H1 (cell line): ENCODE data around the gene SYT17. TPM values are rescaled to one million over a fixed set of nuclear protein-coding genes. Genes with fewer than 3 reads are reported as not detected.

ENCODE experiments used
- CTCF ChIA-PET: fragments of 300-600 bp; sonication (Branson Sonifier 250); formaldehyde crosslinking; loops from one replicate; lab custom pipeline; 2021; ENCODE audit not compliant: partially characterized antibody; lab: Charles Lee
- POLR2A ChIA-PET: fragments of 300-600 bp; sonication (Branson Sonifier 250); formaldehyde crosslinking; loops from one replicate; lab custom pipeline; 2021; ENCODE audit warnings: inconsistent platforms; ENCODE audit not compliant: partially characterized antibody; lab: Charles Lee
- DNase-seq, 2 experiments: peaks; one replicate each; pipeline versions ENCODE4 v3.0.0 to v3.0.0-alpha.2; 2010 to 2022; ENCODE audit warnings: low spot score in 2 of 2, low read depth in 1 of 2, mixed read lengths in 1 of 2
- FAIRE-seq: peaks from 2 replicates; lab custom pipeline; 2011; peaks lifted over from hg19 to GRCh38; lab: Jason Lieb, UNC
- H2AFZ ChIP-seq: 2 replicates; pipeline ENCODE4 v1.8.1; 2012; ENCODE audit warnings: low read length, inconsistent platforms
- H2AK5ac ChIP-seq: 2 replicates; pipeline ENCODE4 v1.6.1; 2013; ENCODE audit warnings: low read depth, low read length
- H2BK120ac ChIP-seq: replicated peaks from 2 replicates; pipeline ENCODE3; 2013; ENCODE audit warnings: low read depth, low read length, inconsistent platforms
- H2BK12ac ChIP-seq: 2 replicates; pipeline ENCODE4 v1.6.1; 2013; ENCODE audit warnings: low read depth, low read length
- H2BK15ac ChIP-seq: 2 replicates; pipeline ENCODE4 v1.6.1; 2013; ENCODE audit warnings: low read length
- H2BK20ac ChIP-seq: 2 replicates; pipeline ENCODE4 v1.6.1; 2013; ENCODE audit warnings: low read length
- H2BK5ac ChIP-seq: 2 replicates; pipeline ENCODE4 v1.6.1; 2013; ENCODE audit warnings: low read depth, low read length
- H3K14ac ChIP-seq: 2 replicates; pipeline ENCODE4 v1.6.1; 2013; ENCODE audit warnings: inconsistent platforms; ENCODE audit not compliant: insufficient read length
- H3K18ac ChIP-seq: 2 replicates; pipeline ENCODE4 v1.6.1; 2013; ENCODE audit warnings: low read length; ENCODE audit errors: extremely low read depth
- H3K23ac ChIP-seq: 2 replicates; pipeline ENCODE4 v1.6.1; 2013; ENCODE audit warnings: inconsistent platforms; ENCODE audit not compliant: insufficient read length
- H3K23me2 ChIP-seq: 2 replicates; pipeline ENCODE4 v1.6.1; 2013; ENCODE audit warnings: low read depth, low read length
- H3K27ac ChIP-seq: 2 replicates; pipeline ENCODE4 v1.6.1; 2011; ENCODE audit warnings: low read depth, low read length, inconsistent platforms
- H3K27me3 ChIP-seq, 4 experiments: replicated peaks in 1 of 4; 1 replicate in 1 of 4; 2 replicates in 3 of 4; pipeline versions ENCODE4 v1.6.1 to v1.8.1; 2011 to 2013; ENCODE audit warnings: low read length in 3 of 4, mild to moderate bottlenecking in 3 of 4, inconsistent platforms in 2 of 4, mixed read lengths in 2 of 4, moderate library complexity in 1 of 4; ENCODE audit not compliant: control insufficient read depth in 3 of 4, insufficient read depth in 3 of 4; ENCODE audit errors: extremely low read depth in 1 of 4
- H3K36me3 ChIP-seq, 4 experiments: 2 replicates each; pipeline versions ENCODE4 v1.6.1 to v1.8.1; 2011 to 2013; ENCODE audit warnings: mild to moderate bottlenecking in 4 of 4, low read length in 3 of 4, moderate library complexity in 2 of 4, control low read depth in 1 of 4, inconsistent platforms in 1 of 4; ENCODE audit not compliant: insufficient read depth in 4 of 4, control insufficient read depth in 2 of 4
- H3K4ac ChIP-seq: replicated peaks from 2 replicates; pipeline ENCODE3; 2013; ENCODE audit warnings: low read length, low read depth, mixed read lengths, inconsistent platforms; ENCODE audit not compliant: insufficient read length
- H3K4me1 ChIP-seq, 4 experiments: replicated peaks in 1 of 4; 1 replicate in 1 of 4; 2 replicates in 3 of 4; pipeline versions ENCODE4 v1.6.1 to v1.8.1; 2011 to 2013; ENCODE audit warnings: low read length in 3 of 4, inconsistent platforms in 2 of 4, mixed read lengths in 1 of 4; ENCODE audit not compliant: insufficient read depth in 4 of 4, control insufficient read depth in 3 of 4
- H3K4me2 ChIP-seq, 2 experiments: 2 replicates each; pipeline versions ENCODE4 v1.6.1 to v1.8.1; 2011 to 2013; ENCODE audit warnings: low read depth in 2 of 2, low read length in 2 of 2, control low read depth in 1 of 2, inconsistent platforms in 1 of 2, mild to moderate bottlenecking in 1 of 2; ENCODE audit not compliant: insufficient read depth in 1 of 2
- H3K4me3 ChIP-seq, 4 experiments: fragments of 200-600, 300-600 bp in 1 of 4; sonication (generic), shearing (Covaris generic), sonication (Bioruptor Twin) in 1 of 4; 2 replicates each; pipeline versions ENCODE4 v1.5.1 to v1.8.1; 2011 to 2016; ENCODE audit warnings: low read length in 4 of 4, low read depth in 3 of 4, control low read depth in 2 of 4, inconsistent platforms in 2 of 4, mild to moderate bottlenecking in 2 of 4, mixed read lengths in 1 of 4, moderate library complexity in 1 of 4; ENCODE audit not compliant: insufficient read depth in 2 of 4; ENCODE audit errors: extremely low read depth in 1 of 4
- H3K56ac ChIP-seq: replicated peaks from 2 replicates; pipeline ENCODE3; 2013; ENCODE audit warnings: low read depth, mild to moderate bottlenecking, mixed read lengths, low read length, inconsistent platforms; ENCODE audit not compliant: insufficient read length
- H3K79me1 ChIP-seq: 2 replicates; pipeline ENCODE4 v1.6.1; 2013; ENCODE audit warnings: low read depth, low read length, control low read depth
- H3K79me2 ChIP-seq, 2 experiments: 2 replicates each; pipeline versions ENCODE4 v1.6.1 to v1.8.1; 2012 to 2013; ENCODE audit warnings: low read length in 2 of 2, mild to moderate bottlenecking in 2 of 2, inconsistent platforms in 1 of 2; ENCODE audit not compliant: insufficient read depth in 2 of 2, control insufficient read depth in 1 of 2
- H3K9ac ChIP-seq, 4 experiments: replicated peaks in 1 of 4; 1 replicate in 1 of 4; 2 replicates in 3 of 4; pipeline versions ENCODE4 v1.6.1 to v1.8.1; 2011 to 2013; ENCODE audit warnings: low read depth in 3 of 4, low read length in 3 of 4, control low read depth in 2 of 4, mild to moderate bottlenecking in 2 of 4, moderate library complexity in 2 of 4, inconsistent platforms in 1 of 4; ENCODE audit errors: extremely low read depth in 1 of 4
- H3K9me3 ChIP-seq, 2 experiments: 2 replicates each; pipeline versions ENCODE4 v1.6.1 to v1.8.1; 2012 to 2013; ENCODE audit warnings: mild to moderate bottlenecking in 2 of 2, moderate library complexity in 2 of 2, control low read depth in 1 of 2, inconsistent platforms in 1 of 2, low read depth in 1 of 2, low read length in 1 of 2, mixed read lengths in 1 of 2; ENCODE audit not compliant: insufficient read depth in 2 of 2
- H4K20me1 ChIP-seq, 2 experiments: replicated peaks in 1 of 2; 2 replicates each; pipeline versions ENCODE3 to v1.8.1; 2011 to 2013; ENCODE audit warnings: inconsistent platforms in 2 of 2, low read length in 2 of 2, mild to moderate bottlenecking in 1 of 2; ENCODE audit not compliant: insufficient read depth in 2 of 2, control insufficient read depth in 1 of 2
- H4K5ac ChIP-seq: 2 replicates; pipeline ENCODE4 v1.6.1; 2013; ENCODE audit warnings: low read length, low read depth, mixed read lengths, inconsistent platforms; ENCODE audit not compliant: insufficient read length
- H4K8ac ChIP-seq: 2 replicates; pipeline ENCODE4 v1.8.0; 2013; ENCODE audit warnings: mild to moderate bottlenecking, moderate library complexity, low read length, inconsistent platforms; ENCODE audit not compliant: insufficient read depth; ENCODE audit errors: extremely low read depth
- H4K91ac ChIP-seq: replicated peaks from 2 replicates; pipeline ENCODE3; 2013; ENCODE audit warnings: low read length, mixed read lengths, inconsistent platforms; ENCODE audit not compliant: insufficient read length
- ATF2 ChIP-seq: IDR thresholded peaks from 2 replicates; pipeline ENCODE4 v1.6.1; 2012; ENCODE audit warnings: low read length, inconsistent platforms
- BACH1 ChIP-seq: IDR thresholded peaks from 2 replicates; pipeline ENCODE4 v1.6.1; 2012; ENCODE audit warnings: low read length, improper control_type of control experiment
- BRCA1 ChIP-seq: IDR thresholded peaks from 2 replicates; pipeline ENCODE4 v1.6.1; 2012; ENCODE audit warnings: low read depth, low read length, improper control_type of control experiment
- CHD2 ChIP-seq: IDR thresholded peaks from 2 replicates; pipeline ENCODE4 v1.6.1; 2012; ENCODE audit warnings: low read length, improper control_type of control experiment
- CREB1 ChIP-seq: IDR thresholded peaks from 2 replicates; pipeline ENCODE4 v1.6.1; 2012; ENCODE audit warnings: inconsistent platforms
- EP300 ChIP-seq, 2 experiments: IDR thresholded peaks; 1 replicate in 1 of 2; 2 replicates in 1 of 2; pipeline ENCODE4 v1.6.1; 2011 to 2012; ENCODE audit warnings: low read depth in 2 of 2, low read length in 2 of 2, mild to moderate bottlenecking in 2 of 2, borderline replicate concordance in 1 of 2, inconsistent platforms in 1 of 2, moderate library complexity in 1 of 2
- HDAC6 ChIP-seq: IDR thresholded peaks from one replicate; pipeline ENCODE4 v1.7.1; 2012; ENCODE audit warnings: low read depth, mild to moderate bottlenecking, inconsistent platforms, low read length, moderate library complexity
- KDM4A ChIP-seq: IDR thresholded peaks from one replicate; pipeline ENCODE4 v1.7.1; 2012; ENCODE audit warnings: low read depth, mild to moderate bottlenecking, moderate library complexity, low read length, inconsistent platforms; ENCODE audit not compliant: severe bottlenecking
- MAFK ChIP-seq: IDR thresholded peaks from 2 replicates; pipeline ENCODE4 v1.6.1; 2012; ENCODE audit warnings: low read depth, mild to moderate bottlenecking, improper control_type of control experiment, low read length
- POLR2A ChIP-seq, 2 experiments: IDR thresholded peaks; 1 replicate in 1 of 2; 2 replicates in 1 of 2; pipeline ENCODE4 v1.6.1; 2011; ENCODE audit warnings: low read depth in 2 of 2, low read length in 2 of 2, mild to moderate bottlenecking in 2 of 2; ENCODE audit errors: control extremely low read depth in 1 of 2
- SUZ12 ChIP-seq: fragments of 200-600 bp; sonication (generic); IDR thresholded peaks from 2 replicates; pipeline ENCODE4 v1.6.1; 2012; ENCODE audit warnings: mild to moderate bottlenecking, inconsistent platforms, low read length, moderate library complexity, mixed read lengths
- TEAD4 ChIP-seq: IDR thresholded peaks from 2 replicates; pipeline ENCODE4 v1.6.1; 2012; ENCODE audit warnings: low read depth, low read length, inconsistent platforms, mixed read lengths
- USF2 ChIP-seq: IDR thresholded peaks from 2 replicates; pipeline ENCODE4 v1.6.1; 2011; ENCODE audit warnings: low read length, improper control_type of control experiment
- WGBS, 2 experiments: shearing (Covaris generic) in 1 of 2; methylation state at CpG; one replicate each; pipeline versions ENCODE4 v1.1.6 to v1.1.7; 2013 to 2015; ENCODE audit warnings: low lambda C conversion rate in 2 of 2, mixed read lengths in 2 of 2, inconsistent platforms in 1 of 2, low coverage in 1 of 2, missing lambda C conversion rate in 1 of 2; ENCODE audit not compliant: insufficient replicate concordance in 2 of 2, insufficient coverage in 1 of 2, insufficient read length in 1 of 2; ENCODE audit errors: extremely low coverage in 1 of 2, missing lambda C conversion rate in 1 of 2; 5-methylcytosine and 5-hydroxymethylcytosine counted together
- polyA plus RNA-seq, 7 experiments: library from polyadenylated mRNA; depleted of rRNA in 3 of 7; stranded (reverse) in 5 of 7; unstranded in 2 of 7; fragments of >200 nt in 5 of 7; fragments of 200-250 nt in 2 of 7; gene quantifications; 1 replicate in 5 of 7; 2 replicates in 1 of 7; 4 replicates in 1 of 7; pipeline versions ENCODE4 v1.2.1 to v1.2.3, GENCODE V29; 2011 to 2013; ENCODE audit warnings: missing spikeins in 2 of 7, mixed read lengths in 2 of 7
- total RNA-seq: library from RNA; stranded (reverse); fragmentation: NEBNext Ultra II Directional; extraction: Animal tissue kit (Norgen Biotek cat#: 25700); gene quantifications from 2 replicates; pipeline ENCODE4 v1.2.1, GENCODE V29; 2021

SYT17 gene
- total and polyA plus RNA-seq, 2 of the 8 experiments (the other 6 are each of a cell fraction or from before 2014, with no cell fraction given) = 5.8 to 18.1 TPM

- Histone ChIP-seq H4K91ac (no peak overlapping the region), H3K27ac (no peak overlapping the region), H3K4me3 (no peak overlapping the region), H3K14ac (no peak overlapping the region), H4K8ac (no peak overlapping the region), H3K9ac (no peak overlapping the region), H3K56ac (no peak overlapping the region), H2BK5ac (no peak overlapping the region), H2BK15ac (no peak overlapping the region), H2BK20ac (no peak overlapping the region), H3K9me3 (no peaks in the 10 kb centered on the region), H3K79me2 (no peaks in the 10 kb centered on the region), H2AFZ (no peak overlapping the region), H2BK120ac (no peak overlapping the region), H3K36me3 (no peaks in the 10 kb centered on the region), H3K79me1 (no peaks in the 10 kb centered on the region), H4K5ac (no peak overlapping the region), H3K4me2 (no peak overlapping the region), H3K4ac (no peak overlapping the region), H3K18ac (no peak overlapping the region), H2BK12ac (no peak overlapping the region), H3K4me1 (no peaks in the 10 kb centered on the region), H2AK5ac (no peak overlapping the region), H4K20me1 (no peaks in the 10 kb centered on the region), H3K27me3 (no peaks in the 10 kb centered on the region), H3K23ac (no peak overlapping the region), H3K23me2 (no peaks in the 10 kb centered on the region; the same call in 1 of the 2 replicates)
- POLR2A ChIA-PET = interaction anchor here (1.6 kb wide), 1 partner anchor 10 kb away, joined by 5 read pairs; no protein-coding TSS in a partner anchor
- no peak for FAIRE-seq
- no peak for DNase-seq
- CTCF ChIA-PET = interaction anchor here (1.1 kb wide), 1 partner anchor 24 kb away, joined by 3 read pairs; no protein-coding TSS in a partner anchor
- 83% methylated on average over 2 of the region's 2 CpGs; no CpG with 5 or more reads in 1 of the 2 experiments for WGBS, 2 experiments
- TF ChIP-seq POLR2A (IDR thresholded peaks at IDR 0.05; ENCODE audit: control extremely low read depth in 1 of 2, low read depth in 2 of 2, low read length in 2 of 2) (no peak), CREB1 (no peak), TEAD4 (no peak), KDM4A (no peak), BACH1 (no peak), USF2 (no peak), MAFK (no peak), SUZ12 (no peak), ATF2 (no peak), BRCA1 (no peak), HDAC6 (no peak), EP300 (IDR thresholded peaks at IDR 0.05; ENCODE audit: borderline replicate concordance in 1 of 2, low read depth in 2 of 2, low read length in 2 of 2) (no peak), CHD2 (no peak)
Measured at GRCh38 chr16:19299565-19299964, 131.5 kb downstream of the SYT17 start.
